GM12878 (cell line): ENCODE results near the gene RNU2-63P. TPM values are rescaled to one million over a fixed set of nuclear protein-coding genes. Genes with fewer than 3 reads are reported as not detected.

ENCODE experiments used
- ATAC-seq: fragments of 200-7000 bp; cut with Tn5 transposase; 3 replicates; pipeline ENCODE4 v1.9.1; 2020; ENCODE audit warnings: mild to moderate bottlenecking, moderate library complexity
- BruUV-seq: library from RNA; stranded (reverse); fragments of 400-500 nt; replicated peaks from 2 replicates; lab custom pipeline; 2021; lab: Mats Ljungman, UMichigan
- CTCF ChIA-PET: fragments of 300-600 bp; sonication (Branson Sonifier 250); formaldehyde crosslinking; extraction: SDS; loops from one replicate; lab custom pipeline; 2021; ENCODE audit warnings: inconsistent platforms; lab: Yijun Ruan, JAX
- POLR2A ChIA-PET: fragments of 350-600 bp; formaldehyde crosslinking; extraction: SDS; loops from one replicate; lab custom pipeline; 2021; ENCODE audit warnings: inconsistent platforms; lab: Charles Lee
- RAD21 ChIA-PET: fragments of 300-600 bp; sonication (Branson Sonifier 250); formaldehyde crosslinking; loops from one replicate; lab custom pipeline; 2023; ENCODE audit warnings: antibody characterized with exemption; ENCODE audit not compliant: unreplicated experiment; lab: Charles Lee
- SMC1A ChIA-PET: fragments of 300-600 bp; sonication (Branson Sonifier 250); formaldehyde crosslinking; loops from one replicate; lab custom pipeline; 2023; ENCODE audit not compliant: unreplicated experiment, uncharacterized antibody; lab: Charles Lee
- DNase-seq: peaks from one replicate; pipeline ENCODE4 v3.0.0-alpha.2; 2011; ENCODE audit warnings: low read depth, low spot score
- FAIRE-seq: peaks from 3 replicates; lab custom pipeline; 2011; peaks lifted over from hg19 to GRCh38; lab: Jason Lieb, UNC
- H2AFZ ChIP-seq: 2 replicates; pipeline ENCODE4 v1.6.0; 2011; ENCODE audit warnings: low read depth, low read length, control low read depth; ENCODE audit not compliant: control insufficient read depth
- H3K27ac ChIP-seq: 2 replicates; pipeline ENCODE4 v1.5.1; 2011; ENCODE audit warnings: control low read depth; ENCODE audit not compliant: control insufficient read depth, insufficient read depth
- H3K27me3 ChIP-seq, 2 experiments: replicated peaks in 1 of 2; 2 replicates each; pipeline versions ENCODE4 v1.6.0 to v1.6.1; 2011; ENCODE audit warnings: low read length in 1 of 2; ENCODE audit not compliant: control insufficient read depth in 2 of 2, insufficient read depth in 2 of 2
- H3K36me3 ChIP-seq, 2 experiments: 2 replicates each; pipeline ENCODE4 v1.5.1; 2011; ENCODE audit warnings: low read length in 1 of 2; ENCODE audit not compliant: control insufficient read depth in 2 of 2, insufficient read depth in 2 of 2
- H3K4me1 ChIP-seq: 2 replicates; pipeline ENCODE4 v1.6.1; 2011; ENCODE audit warnings: mild to moderate bottlenecking, low read length, moderate library complexity, mixed read lengths; ENCODE audit not compliant: control insufficient read depth, insufficient read depth
- H3K4me2 ChIP-seq: 2 replicates; pipeline ENCODE4 v1.6.0; 2011; ENCODE audit warnings: control low read depth; ENCODE audit not compliant: control insufficient read depth, insufficient read depth
- H3K4me3 ChIP-seq: fragments of 200-600 bp; sonication (generic); 2 replicates; pipeline ENCODE4 v1.5.1; 2016
- H3K79me2 ChIP-seq: 2 replicates; pipeline ENCODE4 v1.6.0; 2011; ENCODE audit warnings: low read length; ENCODE audit not compliant: control insufficient read depth, insufficient read depth
- H3K9ac ChIP-seq: 2 replicates; pipeline ENCODE4 v1.8.0; 2011; ENCODE audit warnings: low read length, control low read depth, mixed read lengths; ENCODE audit not compliant: control insufficient read depth, insufficient read depth
- H3K9me3 ChIP-seq: replicated peaks from 3 replicates; pipeline ENCODE4 v1.5.1; 2011; ENCODE audit warnings: mild to moderate bottlenecking, low read length; ENCODE audit not compliant: control insufficient read depth, insufficient read depth
- H4K20me1 ChIP-seq: 2 replicates; pipeline ENCODE4 v1.6.0; 2011; ENCODE audit not compliant: control insufficient read depth, insufficient read depth
- ATF3 ChIP-seq: IDR thresholded peaks from 2 replicates; pipeline ENCODE4 v1.6.1; 2011; ENCODE audit warnings: low read depth, mild to moderate bottlenecking, low read length, moderate library complexity, borderline replicate concordance; ENCODE audit errors: extremely low read depth
- FOXK2 ChIP-seq: fragments of 450-650 bp; IDR thresholded peaks from 2 replicates; pipeline ENCODE4 v1.6.1; 2017; ENCODE audit warnings: mild to moderate bottlenecking, moderate library complexity
- GATAD2B ChIP-seq: fragments of 450-650 bp; conservative IDR thresholded peaks from 2 replicates; pipeline ENCODE4 v1.6.1; 2017; ENCODE audit warnings: low read depth, mild to moderate bottlenecking, moderate library complexity
- HDAC6 ChIP-seq: fragments of 200-600 bp; sonication (generic); IDR thresholded peaks from one replicate; pipeline ENCODE4 v1.8.0; 2017; ENCODE audit warnings: antibody characterized with exemption; ENCODE audit not compliant: unreplicated experiment
- HSF1 ChIP-seq: fragments of 150-350 bp; IDR thresholded peaks from 2 replicates; pipeline ENCODE4 v1.6.1; 2014; ENCODE audit warnings: mild to moderate bottlenecking, low read depth, low read length
- KLF5 ChIP-seq: fragments of 450-650 bp; IDR thresholded peaks from 2 replicates; pipeline ENCODE4 v1.6.1; 2014; ENCODE audit warnings: mild to moderate bottlenecking; ENCODE audit not compliant: partially characterized antibody
- LARP7 ChIP-seq: fragments of 450-650 bp; IDR thresholded peaks from 2 replicates; pipeline ENCODE4 v1.6.1; 2017; ENCODE audit warnings: mild to moderate bottlenecking
- MYB ChIP-seq: fragments of 150-350 bp; IDR thresholded peaks from 2 replicates; pipeline ENCODE4 v1.6.1; 2014; ENCODE audit warnings: mild to moderate bottlenecking, low read depth, low read length, borderline replicate concordance
- MYC ChIP-seq: IDR thresholded peaks from 2 replicates; pipeline ENCODE4 v1.6.1; 2011; ENCODE audit warnings: mild to moderate bottlenecking, low read length, moderate library complexity, inconsistent platforms; ENCODE audit not compliant: insufficient read depth, insufficient replicate concordance, insufficient read length, severe bottlenecking
- RAD51 ChIP-seq: fragments of 450-650 bp; IDR thresholded peaks from 2 replicates; pipeline ENCODE4 v1.6.1; 2016; ENCODE audit warnings: moderate library complexity, mild to moderate bottlenecking, inconsistent platforms
- RBBP5 ChIP-seq: fragments of 200-600 bp; sonication (generic); conservative IDR thresholded peaks from 2 replicates; pipeline ENCODE4 v1.6.1; 2016
- REST ChIP-seq: IDR thresholded peaks from 2 replicates; pipeline ENCODE4 v1.6.1; 2012; ENCODE audit warnings: mild to moderate bottlenecking, low read depth, low read length
- SMAD5 ChIP-seq: IDR thresholded peaks from 2 replicates; pipeline ENCODE4 v1.6.1; 2016; ENCODE audit warnings: antibody characterized with exemption, low read depth
- STAT1 ChIP-seq: fragments of 450-650 bp; conservative IDR thresholded peaks from 2 replicates; pipeline ENCODE4 v1.6.1; 2014; ENCODE audit warnings: antibody characterized with exemption, mild to moderate bottlenecking
- SUZ12 ChIP-seq: fragments of 200-600 bp; sonication (generic); IDR thresholded peaks from one replicate; pipeline ENCODE4 v1.6.1; 2018; ENCODE audit warnings: antibody characterized with exemption, mild to moderate bottlenecking; ENCODE audit not compliant: unreplicated experiment
- TCF7 ChIP-seq: IDR thresholded peaks from 2 replicates; pipeline ENCODE4 v1.6.1; 2014; ENCODE audit warnings: antibody characterized with exemption, borderline replicate concordance
- USF2 ChIP-seq: IDR thresholded peaks from 2 replicates; pipeline ENCODE4 v1.6.1; 2011; ENCODE audit warnings: low read depth, low read length, improper control_type of control experiment, borderline replicate concordance
- WGBS: methylation state at CpG from one replicate; pipeline ENCODE4 v1.1.6; 2016; ENCODE audit warnings: low lambda C conversion rate; ENCODE audit not compliant: insufficient replicate concordance, insufficient coverage; ENCODE audit errors: missing lambda C conversion rate; 5-methylcytosine and 5-hydroxymethylcytosine counted together
- in situ Hi-C: fragments of 300-500 bp; cut with MboI; formaldehyde crosslinking; loops from 9 replicates; pipeline ENCODE4 v1.14.3; 2018; ENCODE audit warnings: mixed read lengths
- intact Hi-C: fragments of 100-400 bp; cut with micrococcal nuclease; formaldehyde crosslinking; loops from one replicate; pipeline ENCODE4 v1.14.2; 2022; ENCODE audit not compliant: unreplicated experiment
- polyA plus RNA-seq, 11 experiments: library from polyadenylated mRNA; depleted of rRNA in 4 of 11; unstranded in 6 of 11; stranded (reverse) in 5 of 11; fragments of >200 nt; fragmentation: Nextera tagmentation in 4 of 11; fragmentation: Illumina TruSeq in 1 of 11; extraction: Ambion mirVana in 4 of 11; extraction: Trizol in 1 of 11; gene quantifications; 1 replicate in 1 of 11; 2 replicates in 10 of 11; pipeline versions ENCODE4 v1.2.1 to v1.2.3, GENCODE V29; 2011 to 2016; ENCODE audit warnings: inconsistent platforms in 2 of 11, missing spikeins in 2 of 11, low read depth in 1 of 11
- total RNA-seq, 4 experiments: library from RNA; depleted of rRNA in 3 of 4; stranded (reverse); fragments of >200 nt in 3 of 4; fragmentation: Illumina TruSeq in 1 of 4; extraction: Trizol in 1 of 4; gene quantifications; 2 replicates each; pipeline versions ENCODE4 v1.2.1 to v1.2.3, GENCODE V29; 2013 to 2021

RNU2-63P gene
- total and polyA plus RNA-seq, 10 of the 15 experiments (the other 5 are each of a cell fraction or from before 2014, with no cell fraction given): 10.7 to 117 (median 12.3) TPM; not detected in 5

- H3K9me3 ChIP-seq: no peaks in the 10 kb centered on the region
- peak within 1 kb of the TSS; percentile 65 for H2AFZ ChIP-seq
- BruUV-seq: no TSS peak
- H4K20me1 ChIP-seq: no peaks in the 10 kb centered on the region
- peaks cover 4% of the 10 kb centered on the region for H3K4me1 ChIP-seq
- ChIA-PET POLR2A (interaction anchor here (0.6 kb wide), 1 partner anchor 193 kb away, joined by 3 read pairs; no protein-coding TSS in a partner anchor), RAD21 (interaction anchor here (0.9 kb wide), 1 partner anchor 136 kb away, joined by 3 read pairs; no protein-coding TSS in a partner anchor), SMC1A (interaction anchor here (1.0 kb wide), 1 partner anchor 9 kb away, joined by 3 read pairs; no protein-coding TSS in a partner anchor), CTCF (interaction anchor here (1.2 to 1.7 kb wide), 2 partner anchors 14 to 105 kb away, joined by 5 to 6 read pairs; no protein-coding TSS in a partner anchor)
- H3K4me3 ChIP-seq: peak within 1 kb of the TSS; percentile 93
- in situ Hi-C loops: loop anchor here (5.0 to 25.0 kb wide), 2 partner anchors 48 to 607 kb away; no protein-coding TSS in a partner anchor
- WGBS: under 1% methylated on average over 51 of the region's 77 CpGs
- DNase-seq (peak; percentile 88), FAIRE-seq (peak; percentile 23), ATAC-seq (peak; percentile 97)
- H3K79me2 ChIP-seq: peaks cover 23% of the 10 kb centered on the region
- intact Hi-C loops: loop anchor here (10.0 kb wide), 1 partner anchor 279 kb away; no protein-coding TSS in a partner anchor
- H3K27ac ChIP-seq: peak within 1 kb of the TSS; percentile 94
- no peaks in the 10 kb centered on the region for H3K36me3 ChIP-seq
- peak within 1 kb of the TSS; percentile 83 for H3K4me2 ChIP-seq
- H3K27me3 ChIP-seq: no peaks in the 10 kb centered on the region
- peak within 1 kb of the TSS; percentile 96 for H3K9ac ChIP-seq
- TF ChIP-seq GATAD2B (peak; percentile 75), KLF5 (peak; percentile 25), MYB (no peak), USF2 (no peak), RBBP5 (no peak), TCF7 (no peak), SUZ12 (no peak), MYC (no peak), STAT1 (0 out of 2 replicates have a peak, but pooled peaks have one; percentile 39), FOXK2 (no peak), HDAC6 (peak; percentile 82), SMAD5 (peak; percentile 85; the same call in 1 of the 2 replicates), RAD51 (no peak), LARP7 (peak; percentile 85), REST (no peak), HSF1 (no peak), ATF3 (no peak)
Measured at GRCh38 chr2:88055371-88056128, 39.2 kb upstream of the RNU2-63P start, which contains the start of gene KRCC1. TSS of gene KRCC1 (minus strand) at chr2:88055783. CDS start at chr2:88028563, 27,220 bp downstream.
